HL-60/S4 (cell line): ENCODE results near the gene ANAPC1.
"Not testable (repeated sequence)": the region's sequence is repeated elsewhere in the genome, so short reads cannot be mapped to it uniquely, and the experiment has no call there.

Source experiments
- in situ Hi-C: fragments of 300-500 bp; cut with MboI; formaldehyde crosslinking; loops from 2 replicates; pipeline ENCODE4 v1.14.3; 2022; ENCODE audit warnings: low sequenced_read_pairs

ANAPC1 gene

DNA sequence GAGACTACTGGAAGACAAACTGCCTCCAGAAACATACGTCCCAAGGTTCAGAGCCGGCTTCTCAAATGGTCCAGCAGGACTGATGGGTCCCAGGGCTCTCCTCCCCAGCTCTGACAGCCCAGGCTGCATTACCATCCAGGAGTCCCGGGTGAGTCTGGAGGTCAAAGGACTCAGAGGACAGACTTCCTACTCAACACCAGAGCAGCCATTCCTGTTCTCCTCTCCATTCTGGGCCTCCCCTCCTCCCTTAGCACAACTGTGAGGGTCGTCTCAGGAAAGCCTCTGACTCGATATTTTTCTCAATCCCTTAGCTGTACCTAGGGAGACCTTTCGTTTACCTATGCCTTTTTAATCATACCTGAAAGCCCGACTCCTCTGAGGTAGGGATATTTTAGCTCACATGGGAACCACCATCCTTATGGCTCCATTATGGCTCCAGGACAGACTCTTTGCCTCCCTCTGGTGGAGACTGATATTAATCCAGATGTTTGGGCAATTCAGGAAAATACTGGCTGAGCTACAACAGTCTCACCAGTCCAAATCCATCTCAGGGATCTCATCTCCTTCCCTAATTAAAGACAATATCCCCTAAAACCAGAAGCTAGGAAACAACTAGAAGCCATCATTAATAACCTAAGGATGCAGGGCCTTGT is 70.9 kb downstream of the ANAPC1 start:
- in situ Hi-C loops = not testable (repeated sequence)

DNA sequence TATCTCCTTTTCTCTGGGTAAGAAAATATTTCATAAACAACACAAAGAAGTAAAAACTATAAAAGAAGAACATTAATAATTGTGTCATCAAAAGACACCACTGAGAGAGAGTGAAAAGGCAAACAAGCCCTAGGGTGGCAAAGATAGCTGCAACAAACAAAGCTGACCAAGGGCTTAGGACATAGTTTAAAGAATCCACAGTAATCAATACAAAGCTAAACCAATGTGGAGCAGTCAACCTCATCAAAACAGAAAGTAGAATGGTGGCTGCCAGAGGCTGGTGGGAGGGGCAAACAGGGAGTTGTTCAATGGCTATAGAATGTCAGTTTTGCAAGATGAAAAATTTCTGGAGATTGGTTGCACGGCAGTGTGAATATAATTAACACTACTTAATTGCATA is 93.4 kb downstream of the ANAPC1 start:
- in situ Hi-C loops = not testable (repeated sequence)

DNA sequence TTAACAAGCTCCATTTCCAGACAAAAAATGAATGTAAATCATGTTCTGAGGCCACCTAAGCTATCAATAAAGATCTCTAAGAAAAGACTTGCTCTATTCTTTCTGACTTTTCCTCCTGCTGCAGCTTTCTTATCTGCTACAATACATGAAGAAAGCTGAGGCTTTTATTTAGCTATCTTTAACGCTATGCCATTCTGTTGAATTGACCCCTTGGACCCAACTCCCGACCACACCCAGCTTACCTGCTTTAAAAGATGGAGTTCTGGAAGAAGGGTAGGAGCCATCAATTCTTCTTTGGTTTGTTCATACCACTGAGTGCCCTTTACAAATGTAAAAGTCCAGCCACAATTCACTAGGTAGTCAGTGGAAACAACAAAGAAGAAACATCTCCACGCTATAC is 99.9 kb downstream of the ANAPC1 start:
- in situ Hi-C loops = not testable (repeated sequence)

DNA sequence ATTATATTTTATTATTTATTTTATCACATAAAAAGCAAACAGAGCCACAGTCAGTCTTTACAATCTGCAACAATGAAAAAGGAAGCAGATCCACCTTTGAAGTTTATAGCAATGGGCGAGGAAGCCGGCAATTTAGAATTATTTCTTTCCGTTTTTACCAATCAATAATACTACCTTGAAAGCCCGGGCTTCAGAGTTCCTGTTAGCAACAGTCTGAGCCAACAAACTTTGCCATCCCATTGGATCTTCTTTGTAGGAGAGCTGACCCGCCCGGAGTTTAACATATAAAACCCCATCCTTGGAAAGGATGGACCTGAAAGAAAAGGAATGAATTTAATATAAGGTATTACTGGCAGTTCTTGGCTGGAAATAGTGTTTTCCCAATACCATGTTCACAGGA is 101.8 kb downstream of the ANAPC1 start:
- in situ Hi-C loops = not testable (repeated sequence)

DNA sequence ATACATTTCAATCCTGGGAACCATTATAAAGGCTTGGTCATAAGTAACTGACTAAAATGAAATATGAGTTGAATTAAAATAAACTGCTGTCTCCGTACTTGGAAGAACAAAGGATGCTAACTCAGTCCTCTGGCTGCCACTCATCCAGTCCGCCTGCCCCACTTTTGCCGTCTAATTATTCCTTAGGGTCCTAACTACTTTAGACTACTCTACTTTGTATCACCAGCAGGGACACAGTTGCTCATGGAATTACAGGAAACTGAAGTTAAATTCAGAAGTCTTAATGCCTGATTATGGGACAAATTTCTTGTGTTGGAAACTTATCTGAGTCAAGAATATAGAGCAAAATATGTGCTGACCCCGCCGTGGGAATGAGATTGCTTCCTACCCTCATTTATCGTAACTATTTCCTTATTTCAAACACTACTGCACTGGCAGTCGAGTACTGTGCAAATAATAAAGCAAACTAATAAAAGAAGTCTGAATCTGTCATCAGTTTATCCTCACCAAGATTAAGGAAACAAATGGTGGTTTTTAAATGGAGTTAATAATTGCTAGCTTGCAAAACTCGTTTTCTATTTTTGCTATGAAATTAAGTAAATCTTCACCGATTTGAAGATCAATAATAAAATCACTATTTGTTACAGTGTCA is 102.4 kb downstream of the ANAPC1 start:
- in situ Hi-C loops = not testable (repeated sequence)

DNA sequence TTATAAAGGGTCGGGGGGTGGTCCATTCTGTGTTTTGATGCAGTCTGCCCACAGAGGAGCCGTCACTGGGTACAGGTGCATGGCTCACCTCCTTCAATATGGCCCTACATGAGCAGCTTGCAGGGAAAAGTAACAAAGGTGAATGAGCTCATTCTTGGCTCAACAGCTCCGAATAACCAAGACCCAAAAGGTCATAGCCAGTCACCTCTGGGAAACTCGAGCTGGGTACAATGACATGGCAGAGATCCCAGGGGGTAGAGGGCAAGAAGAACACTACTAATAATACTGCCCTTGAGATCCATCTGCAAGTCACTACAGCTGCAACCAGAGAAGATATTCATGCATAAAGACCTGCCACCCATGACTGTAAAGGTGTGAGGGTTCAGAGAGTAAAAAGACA is 106.8 kb downstream of the ANAPC1 start:
- in situ Hi-C loops = not testable (repeated sequence)

DNA sequence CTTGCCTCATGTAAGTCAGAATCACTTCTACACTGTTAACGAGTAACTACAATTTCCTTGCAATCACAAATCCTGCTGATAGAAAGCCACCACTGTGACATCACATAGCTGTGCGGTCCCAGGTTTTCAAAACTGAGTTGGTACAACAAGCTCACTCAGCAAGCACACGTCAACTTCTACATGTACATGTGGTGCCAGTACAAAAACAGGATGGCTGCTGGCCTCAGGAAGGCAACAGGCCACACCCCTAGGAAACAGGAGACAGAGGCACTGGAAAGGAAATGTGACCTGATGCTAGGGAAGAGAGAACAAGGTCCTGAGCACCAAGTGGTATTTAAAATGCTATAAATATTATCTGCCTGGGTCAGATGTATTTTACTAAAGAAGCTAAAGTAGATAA is 107.7 kb downstream of the ANAPC1 start:
- in situ Hi-C loops = not testable (repeated sequence)

DNA sequence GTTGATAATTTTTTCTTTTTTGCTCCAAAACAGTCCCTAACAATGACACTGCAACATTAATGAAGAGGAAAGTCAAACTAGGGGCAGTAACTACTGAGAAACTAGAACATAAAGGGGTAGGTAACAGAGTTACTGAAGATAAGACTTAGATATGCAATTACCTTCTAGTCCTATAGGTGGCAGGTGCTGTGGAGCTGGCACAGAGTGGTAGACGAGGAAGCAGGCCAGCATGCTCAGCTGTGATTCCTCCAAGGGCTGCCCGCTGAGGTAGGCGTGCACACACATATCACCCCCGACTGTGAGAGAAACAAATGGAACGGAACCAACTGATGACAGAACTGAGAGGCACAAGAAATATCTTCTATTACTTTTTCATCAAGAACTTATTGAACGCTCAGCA is 111.8 kb downstream of the ANAPC1 start:
- in situ Hi-C loops = not testable (repeated sequence)

DNA sequence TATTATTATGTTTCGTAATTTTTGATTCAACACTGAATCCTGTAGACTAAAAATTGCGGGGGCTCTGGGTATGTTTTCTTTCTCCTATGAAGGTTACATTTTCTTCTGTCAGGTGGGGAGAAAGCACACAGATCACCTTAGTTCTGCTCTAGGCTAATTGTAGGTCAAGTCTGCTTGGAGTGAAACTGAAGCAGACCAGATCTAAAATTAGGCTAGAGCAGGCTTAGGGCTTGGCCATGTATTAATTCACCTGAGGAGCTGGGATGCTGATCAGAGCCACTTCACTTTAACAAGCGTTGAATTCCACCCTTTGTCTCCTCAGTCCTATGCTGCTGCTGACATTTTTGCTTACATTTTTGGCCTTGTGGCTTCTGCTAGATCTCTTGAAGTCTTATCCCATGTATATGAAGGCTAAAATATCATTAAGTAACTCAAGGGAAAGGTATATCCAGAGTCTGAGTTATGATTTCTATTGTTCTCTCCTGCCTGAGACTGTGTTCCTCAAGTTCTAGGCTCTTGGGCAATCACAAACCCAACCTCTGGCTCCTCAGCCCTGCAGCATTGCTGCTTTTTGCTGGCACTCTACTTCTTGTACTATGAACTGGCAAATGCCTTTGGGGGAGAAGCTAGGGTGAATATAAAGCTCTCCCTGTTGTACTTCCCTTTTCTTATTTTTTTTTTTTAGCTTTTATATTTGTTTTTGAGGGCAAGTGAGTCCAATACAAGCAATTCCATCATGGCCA is 112.9 kb downstream of the ANAPC1 start:
- in situ Hi-C loops = not testable (repeated sequence)

DNA sequence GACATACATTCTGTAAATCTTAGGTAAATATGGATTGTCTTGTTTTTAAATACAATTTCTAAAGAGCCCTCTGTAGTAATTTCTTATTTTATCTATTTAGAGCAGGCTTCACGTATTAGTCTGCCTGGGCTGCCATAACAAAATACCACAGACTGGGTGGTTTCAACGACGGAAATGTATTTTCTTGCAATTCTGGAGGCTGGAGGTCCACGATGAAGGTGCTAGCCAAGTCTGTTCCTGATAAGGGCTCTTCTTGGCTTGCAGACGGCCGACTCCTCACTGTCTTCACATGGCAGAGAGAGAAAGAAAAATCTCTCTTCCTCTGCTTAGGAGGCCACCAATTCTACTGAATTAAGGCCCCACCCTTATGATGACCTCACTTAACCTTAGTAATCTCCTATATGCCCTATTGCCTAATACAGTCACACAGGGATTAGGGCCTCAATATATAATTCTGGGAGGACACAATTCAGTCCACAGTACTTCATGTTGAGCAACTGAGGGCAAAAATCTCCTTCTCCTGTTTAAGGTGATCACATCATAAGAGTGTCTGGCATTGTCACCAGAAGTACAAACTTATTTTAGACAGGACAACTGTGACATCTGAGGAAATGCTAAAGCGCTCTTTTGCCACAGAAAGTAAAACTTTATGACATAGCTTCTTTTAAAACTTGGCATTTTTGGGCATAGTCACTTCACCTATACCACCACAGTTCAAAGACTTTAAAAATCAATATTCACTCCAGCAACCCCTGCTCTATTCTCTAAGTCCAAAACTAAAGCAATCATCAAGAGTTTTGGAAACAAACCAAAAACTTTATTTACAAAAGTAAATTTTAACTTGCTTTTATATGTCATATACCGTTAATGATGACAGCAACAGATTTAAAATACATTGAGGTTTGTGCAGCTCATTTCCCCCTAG is 115.5 kb downstream of the ANAPC1 start:
- in situ Hi-C loops = not testable (repeated sequence)

DNA sequence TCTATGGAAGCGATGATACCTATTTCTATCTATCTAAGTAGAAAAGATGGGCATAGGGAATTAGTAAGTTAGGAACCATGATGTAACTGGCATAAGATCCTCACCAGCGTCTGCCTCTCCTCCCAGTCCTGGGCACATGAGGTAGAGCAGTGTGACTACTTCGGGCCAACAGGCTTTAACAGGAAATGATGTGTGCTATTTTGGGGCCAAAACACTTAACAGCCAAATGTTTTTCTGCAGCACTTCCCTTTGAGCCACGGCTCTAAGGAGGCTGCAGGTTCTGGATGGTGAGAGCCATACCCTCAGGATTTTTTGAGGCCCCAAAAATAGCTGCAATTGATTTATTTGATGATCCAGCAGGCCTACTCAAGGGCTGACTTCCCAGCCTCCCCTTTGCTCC is 116.9 kb downstream of the ANAPC1 start:
- in situ Hi-C loops = not testable (repeated sequence)

DNA sequence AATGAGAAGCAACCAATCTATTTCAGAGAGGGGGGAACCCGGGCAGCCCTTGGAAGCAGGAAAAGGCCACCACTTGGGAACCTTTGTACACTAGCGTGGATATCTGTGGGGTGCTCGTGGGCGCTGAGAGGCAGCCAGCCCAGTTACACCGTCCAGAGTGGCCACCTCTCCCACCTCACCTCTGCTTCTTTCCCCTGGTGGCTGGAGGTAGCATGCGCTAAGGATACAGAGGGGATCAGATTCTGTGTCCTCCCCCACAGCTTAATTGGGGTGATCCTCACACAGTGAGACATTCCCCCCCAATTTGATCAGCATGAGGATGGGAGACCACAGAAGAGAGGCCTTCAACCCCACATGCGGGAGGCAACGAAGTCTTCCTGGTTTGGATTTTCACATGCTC is 117.7 kb downstream of the ANAPC1 start:
- in situ Hi-C loops = not testable (repeated sequence)

DNA sequence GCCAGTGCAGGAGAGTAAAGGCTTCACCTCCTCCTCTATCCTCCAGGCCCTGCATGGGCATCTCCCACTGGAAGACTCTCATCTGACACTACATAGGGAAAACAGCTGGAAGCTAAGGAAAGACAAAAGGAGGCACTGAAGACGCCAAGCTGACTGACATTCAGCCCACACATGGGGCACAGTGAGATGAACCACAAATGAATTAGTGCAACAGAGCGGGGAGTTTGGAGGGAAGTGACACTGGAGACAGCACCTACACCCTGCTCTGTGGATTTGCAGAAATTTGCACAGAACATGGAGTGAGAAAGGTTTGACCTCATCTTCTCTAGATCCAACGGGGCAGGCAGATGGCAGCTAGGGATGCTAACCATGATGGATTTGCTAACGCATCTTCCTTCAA is 119.8 kb downstream of the ANAPC1 start:
- in situ Hi-C loops = not testable (repeated sequence)

DNA sequence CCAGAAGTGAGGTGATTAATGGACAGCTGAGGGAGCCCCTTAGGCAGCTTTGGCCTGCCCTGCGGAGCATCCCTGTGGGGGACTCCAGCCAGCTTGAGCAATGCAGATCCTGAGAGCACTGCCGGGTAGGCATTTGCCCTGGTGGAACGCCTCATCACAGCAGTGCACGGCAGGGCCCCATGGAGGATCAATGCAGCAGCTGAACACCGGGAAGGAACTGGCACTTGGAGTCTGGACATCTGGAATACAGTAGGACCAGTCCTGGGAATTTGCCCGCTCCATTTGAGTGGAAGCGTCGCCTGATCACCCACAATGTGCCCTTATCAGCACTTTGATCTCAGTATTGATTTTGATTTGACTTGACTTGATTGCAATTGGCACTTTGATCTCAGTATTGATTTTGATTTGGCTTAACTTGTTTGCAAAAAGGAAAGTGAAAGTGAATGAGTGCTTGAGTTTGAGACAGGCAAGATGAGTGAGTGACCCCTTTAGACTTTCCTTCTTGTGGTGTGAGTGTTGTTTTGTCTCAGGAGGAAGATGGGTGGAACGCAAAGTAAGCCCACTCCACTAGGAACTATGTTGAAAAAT is 123.2 kb downstream of the ANAPC1 start:
- in situ Hi-C loops = not testable (repeated sequence)

DNA sequence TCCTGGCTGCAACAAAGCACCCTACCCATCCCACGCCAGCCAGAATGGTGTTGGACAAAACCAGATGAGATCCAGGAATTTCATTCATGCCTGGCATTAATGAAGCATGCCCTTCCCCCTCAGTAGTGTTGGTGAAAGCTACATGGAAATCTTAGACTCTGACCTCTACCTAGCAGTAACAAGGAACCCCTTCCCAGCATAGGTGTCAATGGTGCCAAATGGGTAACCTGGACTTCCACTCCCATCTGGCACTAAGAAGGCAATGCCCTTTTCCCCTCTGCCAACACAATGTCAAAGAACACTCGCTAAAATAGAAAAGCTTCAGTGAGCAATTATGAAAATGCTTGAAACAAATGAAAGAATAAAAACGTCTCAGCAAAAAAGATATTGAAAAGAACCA is 131.5 kb downstream of the ANAPC1 start:
- in situ Hi-C loops = not testable (repeated sequence)

DNA sequence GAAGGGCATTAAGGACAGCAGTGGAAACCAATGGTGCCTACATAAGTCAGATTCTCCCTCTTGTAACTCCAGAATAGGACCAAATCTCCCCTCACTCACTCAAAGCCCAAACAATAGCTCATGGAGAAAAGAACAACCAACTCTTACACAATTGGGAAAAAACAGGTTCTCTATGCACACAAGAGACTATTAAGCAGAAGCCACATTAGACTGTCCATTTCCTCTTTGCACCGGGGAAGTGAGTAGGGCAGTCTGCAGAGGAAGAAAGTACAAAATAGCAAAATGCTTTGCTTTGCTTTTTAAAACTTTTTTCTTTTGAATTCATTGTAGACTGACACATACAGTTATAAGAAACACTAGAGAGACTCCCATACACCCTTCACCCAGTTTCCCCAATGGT is 133.4 kb downstream of the ANAPC1 start:
- in situ Hi-C loops = not testable (repeated sequence)

DNA sequence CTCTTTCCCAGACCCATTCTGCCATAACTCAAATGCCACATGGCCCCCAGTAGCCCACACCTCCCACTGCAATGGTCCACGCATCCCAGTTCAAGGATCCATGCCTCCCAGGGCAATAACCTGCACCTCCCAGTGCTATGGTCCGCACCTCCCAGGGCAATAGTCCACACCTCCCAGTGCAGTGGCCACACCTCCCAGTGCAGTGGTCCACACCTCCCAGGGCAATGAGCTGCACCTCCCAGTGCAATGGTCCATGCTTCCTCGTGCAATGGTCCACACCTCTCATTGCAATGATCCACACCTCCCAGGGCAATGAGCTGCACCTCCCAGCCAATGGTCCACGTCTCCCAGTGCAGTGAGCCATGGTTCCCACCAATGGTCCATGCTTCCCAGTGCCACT is 135.6 kb downstream of the ANAPC1 start:
- in situ Hi-C loops = not testable (repeated sequence)

DNA sequence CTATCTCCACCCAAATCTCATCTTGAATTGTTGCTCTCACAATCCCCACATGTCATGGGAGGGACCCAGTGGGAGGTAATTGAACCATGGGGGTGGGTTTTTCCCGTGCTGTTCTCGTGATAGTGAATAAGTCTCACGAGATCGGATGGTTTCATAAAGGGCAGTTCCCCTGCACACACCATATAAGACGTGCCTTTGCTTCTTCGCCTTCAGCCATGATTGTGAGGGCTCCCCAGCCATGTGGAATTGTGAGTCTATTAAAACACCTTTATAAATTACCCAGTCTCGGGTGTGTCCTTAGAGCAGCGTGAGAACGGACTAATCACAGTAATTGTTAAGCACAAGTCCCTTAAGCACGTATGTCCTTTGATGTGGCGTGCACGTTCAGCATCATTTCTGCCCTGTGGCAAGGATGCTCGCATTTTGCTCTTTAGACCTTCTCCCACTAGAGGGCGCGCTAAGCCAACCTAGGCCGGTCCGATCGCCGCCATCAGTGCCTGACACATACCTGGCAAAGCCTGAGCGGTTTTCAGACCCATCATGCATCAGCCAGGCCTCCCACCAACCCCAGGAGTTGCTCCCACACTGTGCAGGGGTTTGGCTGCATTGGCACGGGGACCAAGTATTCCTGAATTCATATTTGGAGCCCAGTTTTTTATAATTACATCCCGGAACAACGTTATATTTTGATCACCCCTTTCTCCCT is 136.4 kb downstream of the ANAPC1 start:
- in situ Hi-C loops = not testable (repeated sequence)

DNA sequence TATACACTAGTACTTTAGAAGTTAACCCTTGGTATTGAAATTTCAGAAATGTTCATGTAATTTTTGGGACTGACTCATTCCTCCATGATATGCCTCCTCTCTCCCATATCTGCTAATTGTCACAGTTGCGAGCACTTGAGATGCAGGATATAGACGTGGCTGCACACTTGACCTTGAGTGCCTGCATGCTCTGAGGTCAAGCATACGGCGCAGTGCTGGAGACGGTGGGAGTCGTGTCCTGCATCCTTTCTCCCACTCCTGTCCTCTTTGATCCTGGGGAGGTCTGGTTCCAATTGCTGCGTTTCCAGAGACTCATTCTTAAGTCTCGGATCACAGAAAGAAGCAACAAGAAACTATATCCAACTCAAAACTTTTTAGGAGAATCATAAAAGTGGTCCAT is 139.2 kb downstream of the ANAPC1 start:
- in situ Hi-C loops = not testable (repeated sequence)

DNA sequence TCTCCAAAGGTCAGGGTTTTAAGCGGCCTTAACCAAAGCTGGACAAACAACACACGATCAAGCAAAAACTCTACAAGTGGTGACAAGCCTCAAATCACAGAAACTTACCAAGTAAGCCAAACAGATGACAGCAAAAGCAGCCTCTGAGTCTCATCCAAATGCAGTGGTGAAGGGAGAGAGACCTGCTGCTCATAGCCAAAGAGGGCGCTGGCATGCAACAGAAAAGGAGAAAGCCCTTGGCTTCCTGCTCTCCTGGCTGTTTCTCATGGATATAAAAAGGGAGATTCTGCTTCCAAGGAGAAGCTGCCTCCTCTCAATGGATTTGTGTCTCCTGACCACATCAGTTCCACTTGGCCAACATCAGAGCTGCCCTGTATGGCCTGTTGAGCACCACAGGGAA is 142.5 kb downstream of the ANAPC1 start:
- in situ Hi-C loops = not testable (repeated sequence)
